Prostate gland (tissue), 2 donors: Measurements from ENCODE around the gene TBCK.

Experiments used
- POLR2A ChIP-seq: fragments of 450-650 bp; IDR thresholded peaks from one replicate; pipeline ENCODE4 v1.6.1; 2016; ENCODE audit warnings: antibody characterized with exemption, mild to moderate bottlenecking
- POLR2AphosphoS5 ChIP-seq: sonication (generic); formaldehyde crosslinking; IDR thresholded peaks from one replicate; pipeline ENCODE4 v1.6.1; 2017; ENCODE audit warnings: antibody characterized with exemption
- TF ChIP-seq, protein P1 (sequence below), 4 experiments: fragments of 200-600 bp in 2 of 4; fragments of 450-650 bp in 2 of 4; sonication (generic) in 2 of 4; IDR thresholded peaks; 1 replicate in 3 of 4; 2 replicates in 1 of 4; pipeline ENCODE4 v1.5.1; 2016 to 2019; ENCODE audit warnings: antibody characterized with exemption in 4 of 4, mild to moderate bottlenecking in 2 of 4, moderate library complexity in 2 of 4

DNA sequence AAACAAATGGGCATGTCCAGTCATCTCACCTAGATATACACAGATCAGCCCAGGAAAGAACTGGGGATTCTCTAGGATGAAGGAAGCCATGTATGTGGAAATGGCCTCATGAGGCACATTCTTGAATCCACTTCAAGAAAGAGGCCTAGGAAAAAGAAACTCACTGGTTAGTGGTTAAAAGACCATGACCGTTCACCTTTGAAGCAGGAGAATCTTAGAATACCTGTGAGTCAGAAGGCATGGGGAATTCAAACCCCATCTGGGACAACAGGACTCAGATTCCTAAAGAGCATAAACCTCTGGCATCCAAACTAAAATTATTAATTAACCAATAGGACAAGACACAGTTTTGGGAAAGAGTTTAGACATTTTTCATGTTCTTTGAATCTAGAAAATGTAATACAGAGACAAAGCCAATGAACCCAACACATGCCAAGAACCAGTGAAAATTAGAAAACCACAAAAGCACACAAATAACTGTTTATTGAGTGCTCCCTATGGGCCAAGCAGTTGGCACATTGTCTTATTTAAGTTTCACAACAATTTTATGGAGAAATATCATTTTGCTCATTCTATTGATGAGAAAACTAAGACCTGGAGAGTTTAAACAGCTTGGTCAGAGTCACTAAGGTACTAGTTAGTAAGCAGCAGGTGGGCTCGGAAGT lies 323.2 kb downstream of the TBCK start:
- TF ChIP-seq, protein P1, sequence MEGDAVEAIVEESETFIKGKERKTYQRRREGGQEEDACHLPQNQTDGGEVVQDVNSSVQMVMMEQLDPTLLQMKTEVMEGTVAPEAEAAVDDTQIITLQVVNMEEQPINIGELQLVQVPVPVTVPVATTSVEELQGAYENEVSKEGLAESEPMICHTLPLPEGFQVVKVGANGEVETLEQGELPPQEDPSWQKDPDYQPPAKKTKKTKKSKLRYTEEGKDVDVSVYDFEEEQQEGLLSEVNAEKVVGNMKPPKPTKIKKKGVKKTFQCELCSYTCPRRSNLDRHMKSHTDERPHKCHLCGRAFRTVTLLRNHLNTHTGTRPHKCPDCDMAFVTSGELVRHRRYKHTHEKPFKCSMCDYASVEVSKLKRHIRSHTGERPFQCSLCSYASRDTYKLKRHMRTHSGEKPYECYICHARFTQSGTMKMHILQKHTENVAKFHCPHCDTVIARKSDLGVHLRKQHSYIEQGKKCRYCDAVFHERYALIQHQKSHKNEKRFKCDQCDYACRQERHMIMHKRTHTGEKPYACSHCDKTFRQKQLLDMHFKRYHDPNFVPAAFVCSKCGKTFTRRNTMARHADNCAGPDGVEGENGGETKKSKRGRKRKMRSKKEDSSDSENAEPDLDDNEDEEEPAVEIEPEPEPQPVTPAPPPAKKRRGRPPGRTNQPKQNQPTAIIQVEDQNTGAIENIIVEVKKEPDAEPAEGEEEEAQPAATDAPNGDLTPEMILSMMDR (IDR thresholded peaks at IDR 0.05), result no peak
- TF ChIP-seq POLR2AphosphoS5, result no peak
- no peak for TF ChIP-seq POLR2A
